8988T (cell line): ENCODE results near the gene MYRF.

ENCODE experiments used
- DNase-seq: peaks from one replicate; pipeline ENCODE4 v3.0.0; 2011

MYRF gene

DNA sequence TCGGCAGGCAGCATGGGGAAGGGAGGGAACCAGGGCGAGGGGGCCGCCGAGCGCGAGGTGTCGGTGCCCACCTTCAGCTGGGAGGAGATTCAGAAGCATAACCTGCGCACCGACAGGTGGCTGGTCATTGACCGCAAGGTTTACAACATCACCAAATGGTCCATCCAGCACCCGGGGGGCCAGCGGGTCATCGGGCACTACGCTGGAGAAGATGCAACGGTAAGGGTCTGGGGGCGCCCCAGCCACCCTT, 75.9 kb downstream of the MYRF start:
- no peak for DNase-seq

DNA sequence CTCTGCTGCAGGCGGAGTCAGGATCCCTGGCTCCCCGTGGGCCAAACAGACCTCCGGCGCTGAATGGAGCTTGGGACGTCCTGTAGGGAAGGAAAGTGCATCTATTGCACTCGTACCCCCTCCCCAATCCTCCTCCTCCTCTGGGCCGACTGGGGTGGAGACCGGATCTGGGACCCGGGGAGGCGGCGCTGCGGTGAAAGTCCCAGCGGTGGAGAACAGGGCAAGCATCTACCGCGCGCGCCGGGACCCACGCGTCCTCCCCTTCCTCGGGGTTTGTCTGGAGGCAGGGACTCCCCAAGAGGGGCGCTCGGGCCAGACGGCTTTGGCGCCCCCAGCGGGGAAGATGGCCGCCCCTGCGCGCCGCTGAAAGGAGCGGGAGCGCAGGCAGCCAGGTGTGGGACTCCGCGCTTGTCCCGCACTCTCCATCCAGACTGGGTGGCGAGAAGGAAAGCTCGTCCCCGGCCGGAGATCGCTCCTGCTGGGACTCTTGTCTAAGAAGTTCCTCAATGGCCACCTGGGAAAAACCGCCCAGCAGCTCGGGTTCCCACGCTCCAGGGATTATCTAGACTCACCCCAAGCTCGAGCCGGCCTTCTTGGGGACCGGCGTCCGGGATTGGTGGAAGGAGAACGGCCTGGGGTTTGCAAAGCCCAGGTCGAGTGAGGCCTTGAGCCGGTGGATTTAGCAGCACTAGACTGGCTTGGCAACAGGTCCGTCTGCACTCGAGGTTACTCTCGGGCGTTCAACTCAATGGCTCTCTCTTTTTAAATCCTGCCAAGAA, 76.4 kb downstream of the MYRF start:
- no peak for DNase-seq

DNA sequence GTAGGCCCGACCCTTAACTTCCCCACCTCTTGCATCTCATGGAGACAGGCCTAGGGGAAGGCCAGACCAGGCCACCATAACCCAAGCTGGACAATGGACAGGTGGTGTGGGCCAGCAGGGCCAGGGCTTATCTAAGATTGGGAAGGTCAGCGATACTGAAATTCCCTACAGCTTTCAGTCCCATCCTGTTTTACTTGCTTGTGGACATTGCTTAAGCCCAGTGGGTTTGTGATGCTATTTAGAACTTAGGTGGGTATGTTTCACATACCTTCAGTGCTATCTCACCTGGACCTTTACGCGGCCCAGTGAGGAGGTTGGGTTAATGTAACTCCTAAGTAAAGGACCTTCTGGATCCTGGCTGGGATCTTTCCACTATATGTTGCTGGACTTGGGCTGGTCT, 77.4 kb downstream of the MYRF start:
- DNase-seq, result no peak

DNA sequence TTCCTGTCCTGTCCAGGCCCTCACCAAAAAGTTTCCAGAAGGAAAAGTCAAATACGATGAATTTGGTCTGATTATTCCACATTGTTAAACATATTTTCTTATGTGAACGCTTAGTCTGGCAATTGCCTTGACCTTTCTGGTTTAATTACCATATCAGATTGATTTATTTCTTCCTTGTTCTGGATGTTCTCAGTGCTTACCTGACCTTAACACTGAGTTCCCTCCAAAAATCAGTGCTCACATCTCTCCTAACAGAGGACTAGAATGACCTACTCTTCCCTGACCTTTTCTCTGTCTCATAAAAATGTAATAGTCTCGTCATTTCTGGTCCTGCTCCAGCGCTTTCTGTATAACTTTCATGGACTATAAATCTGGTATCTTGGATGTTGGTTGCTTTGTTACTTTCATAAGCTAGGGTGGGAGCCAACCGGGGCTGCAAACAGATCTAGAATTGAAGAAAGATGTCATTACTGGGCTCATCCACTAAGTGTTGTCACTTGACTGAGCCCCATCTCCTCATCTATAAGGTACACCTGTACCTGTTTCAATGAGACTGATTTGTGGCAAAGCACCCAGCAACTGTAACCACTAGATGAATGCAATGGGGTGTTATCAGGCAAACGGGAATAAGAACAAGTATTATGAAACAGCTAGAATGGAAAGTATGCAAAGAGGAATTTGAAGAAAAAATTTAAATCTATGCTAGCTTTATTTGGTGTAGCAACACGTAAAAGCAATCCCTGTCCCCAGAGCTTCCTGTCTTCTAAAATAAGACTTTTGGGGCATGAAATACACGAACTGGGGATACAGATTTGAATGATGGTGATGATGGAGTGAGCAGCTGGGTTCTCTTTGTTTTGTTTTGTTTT, 78.0 kb downstream of the MYRF start:
- no peak for DNase-seq

DNA sequence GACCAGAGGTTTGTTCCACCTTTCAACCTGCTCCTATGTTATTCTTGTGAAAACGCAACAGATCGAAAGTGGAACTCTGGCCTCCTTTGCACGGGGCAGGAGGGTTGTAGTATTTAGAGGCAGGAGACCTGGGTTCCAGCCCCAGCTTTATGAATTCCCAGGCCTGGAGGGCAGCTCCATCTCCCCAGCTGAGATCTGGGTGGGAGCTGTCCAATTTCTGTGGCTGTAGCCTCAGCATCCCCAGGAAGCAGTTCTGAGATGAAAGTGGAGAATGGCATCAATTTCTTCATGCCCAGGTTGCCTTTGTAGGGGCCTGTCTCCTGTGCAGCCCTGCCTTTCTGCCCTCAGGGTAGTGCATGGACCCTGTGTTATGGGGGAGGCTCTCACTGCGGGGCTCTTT, 79.8 kb downstream of the MYRF start:
- no peak for DNase-seq

DNA sequence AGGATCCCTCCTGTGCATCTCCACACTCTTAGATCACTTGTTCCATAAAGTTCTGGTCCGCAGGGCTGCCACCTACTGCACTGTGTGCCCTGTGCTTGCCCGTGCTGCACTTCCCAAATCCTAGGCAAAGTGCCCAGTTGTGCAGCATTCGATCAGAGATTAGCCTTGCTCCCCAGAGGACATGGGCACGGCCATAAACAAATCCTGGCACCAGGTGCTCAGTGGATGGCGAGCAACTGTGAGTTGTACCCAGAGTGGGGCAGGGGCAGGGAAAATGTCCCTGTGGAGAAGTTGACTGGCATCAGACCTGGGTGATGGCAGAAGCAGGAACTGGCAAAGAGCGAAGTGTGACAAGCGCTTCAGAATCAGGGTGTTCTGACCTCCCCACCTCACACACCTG, 80.3 kb downstream of the MYRF start:
- no peak for DNase-seq

DNA sequence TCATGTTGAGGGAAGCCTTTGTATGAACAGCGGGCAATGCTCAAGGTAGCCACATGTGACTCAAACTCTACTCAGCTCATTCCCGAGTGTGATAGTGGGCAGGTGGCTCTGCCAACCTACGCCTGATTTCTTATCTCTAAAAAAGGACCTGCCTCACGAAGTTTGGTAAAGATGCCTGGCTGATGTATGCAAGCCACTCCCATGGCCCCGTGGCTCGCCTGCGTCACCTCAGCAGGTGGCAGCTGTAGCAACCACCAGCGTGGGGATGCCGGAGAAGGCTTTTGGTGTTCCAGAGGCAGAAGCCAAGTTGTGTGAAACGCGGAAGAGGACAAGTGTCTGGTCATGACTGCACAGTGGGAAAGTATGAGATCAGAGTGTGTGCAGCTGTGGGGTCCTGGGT, 81.0 kb downstream of the MYRF start:
- no peak for DNase-seq

DNA sequence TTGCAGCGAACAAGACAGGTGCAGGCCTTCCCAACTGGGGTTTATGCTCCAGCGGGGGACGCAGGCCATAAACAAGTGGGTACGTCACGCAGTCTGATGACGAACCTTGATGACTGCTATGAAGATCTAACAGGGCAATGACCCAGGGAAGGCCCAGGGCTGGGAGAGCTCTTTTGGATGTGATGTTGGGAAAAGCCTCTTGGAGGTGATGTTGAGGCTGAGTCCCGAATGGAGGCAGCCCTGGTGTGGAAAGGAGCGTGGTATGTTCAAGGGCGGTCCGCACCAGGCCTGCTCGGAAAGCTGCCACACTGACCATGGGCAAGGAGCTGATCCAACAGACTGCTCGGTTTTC, 81.5 kb downstream of the MYRF start:
- DNase-seq, result no peak

DNA sequence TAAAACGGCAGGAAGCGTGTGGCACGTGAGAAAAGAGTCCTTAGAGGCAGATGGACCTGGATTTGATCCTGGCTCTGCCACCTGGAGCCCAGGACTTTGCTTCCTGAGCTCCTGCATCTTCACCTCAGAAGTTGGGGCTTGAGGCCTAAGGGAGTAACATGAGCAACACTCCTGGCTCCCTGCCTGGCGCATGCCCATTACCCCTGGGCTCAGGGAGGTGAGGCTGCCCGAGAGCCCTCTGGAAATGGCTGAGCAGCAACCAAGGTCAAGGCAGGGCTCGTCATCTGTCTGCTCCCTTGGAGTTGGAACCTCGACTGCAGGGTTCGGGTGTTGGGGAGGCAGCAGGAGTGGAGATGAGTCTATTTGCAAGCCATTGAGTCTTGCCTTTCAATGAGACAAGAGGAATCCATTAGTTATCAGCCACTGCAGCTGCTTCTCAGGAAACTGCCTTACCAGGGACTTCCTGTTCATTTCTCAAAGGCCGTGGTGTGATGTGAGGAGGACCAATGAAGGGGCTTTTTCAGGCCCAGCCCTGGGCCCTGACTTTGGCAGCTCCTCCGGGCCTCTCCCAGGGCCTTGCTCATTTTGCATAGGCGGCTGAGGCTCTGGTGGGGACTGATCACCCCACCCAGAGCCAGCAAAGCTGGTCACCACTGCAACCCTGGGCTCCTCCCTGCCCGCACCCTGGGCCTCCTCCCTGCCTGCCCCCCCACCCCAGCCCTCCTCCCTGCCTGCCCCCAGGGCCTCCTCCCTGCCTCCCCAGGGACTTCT, 82.0 kb downstream of the MYRF start:
- no peak for DNase-seq

DNA sequence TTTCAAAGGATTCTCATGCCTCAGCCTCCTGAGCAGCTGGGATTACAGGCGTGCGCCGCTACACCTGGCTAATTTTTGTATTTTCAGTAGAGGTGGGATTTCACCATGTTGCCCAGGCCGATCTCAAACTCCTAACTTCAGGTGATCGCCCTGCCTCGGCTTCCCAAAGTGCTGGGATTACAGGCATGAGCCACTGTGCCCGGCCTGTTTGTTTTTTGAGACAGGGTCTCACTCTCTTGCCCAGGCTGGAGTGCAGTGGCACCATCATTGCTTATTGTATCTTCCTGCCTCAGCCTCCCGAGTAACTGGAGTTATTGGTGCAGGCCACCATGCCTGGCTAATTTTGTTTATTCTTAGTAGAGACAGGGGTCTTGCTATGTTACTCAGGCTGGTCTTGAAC, 83.8 kb downstream of the MYRF start:
- no peak for DNase-seq

DNA sequence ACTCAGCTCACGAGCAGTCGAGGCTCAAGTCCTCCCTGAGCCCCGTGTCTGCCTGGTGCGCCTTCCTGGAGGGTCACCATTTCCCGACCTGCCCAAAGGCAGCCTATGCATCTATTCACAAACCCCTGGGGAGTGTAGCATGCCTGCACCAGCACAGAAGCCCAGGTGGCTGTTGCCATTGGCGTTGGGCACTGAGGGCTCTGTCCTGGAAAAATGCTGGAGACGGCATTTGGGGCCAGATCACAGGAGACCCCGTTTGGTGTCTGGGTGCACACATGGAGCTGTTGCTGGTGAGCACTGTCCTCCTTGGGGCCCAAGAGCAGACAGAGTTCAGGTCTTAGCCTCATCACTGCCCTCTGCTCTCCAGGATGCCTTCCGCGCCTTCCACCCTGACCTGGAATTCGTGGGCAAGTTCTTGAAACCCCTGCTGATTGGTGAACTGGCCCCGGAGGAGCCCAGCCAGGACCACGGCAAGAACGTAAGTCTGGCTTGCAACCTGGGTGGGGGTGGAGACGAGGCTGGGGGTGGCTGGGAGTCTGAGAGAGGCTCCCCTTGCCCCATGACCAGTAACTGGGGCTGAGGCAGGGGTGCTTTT, 85.1 kb downstream of the MYRF start:
- DNase-seq, result no peak
